ENCODE measurements around the gene FLAD1.

DNA sequence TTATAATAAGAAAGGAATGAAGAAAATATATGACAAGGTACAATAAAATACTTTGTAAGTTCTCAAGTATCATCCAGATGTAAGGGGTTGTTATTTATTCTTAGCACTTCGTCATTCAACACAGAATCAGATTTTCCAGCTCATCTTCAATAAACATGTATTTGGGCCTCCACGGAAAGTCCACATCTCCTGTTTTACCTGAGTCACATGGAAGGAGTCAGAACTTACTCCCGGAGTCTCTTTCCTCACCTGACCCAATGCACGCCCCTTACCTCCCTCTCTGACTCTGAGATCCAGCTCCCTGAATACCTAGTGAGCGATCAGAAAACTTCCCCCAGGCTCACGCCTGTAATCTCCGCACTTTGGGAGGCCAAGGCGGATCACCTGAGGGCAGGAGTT, 45.2 kb upstream of the FLAD1 start:
- TF ChIP-seq EZH2 (IDR thresholded peaks at IDR 0.05), result no peak
- no peak for TF ChIP-seq POLR2AphosphoS5 (IDR thresholded peaks at IDR 0.05; ENCODE audit: borderline replicate concordance, low read depth, low read length)
- no peak for TF ChIP-seq FOXP2 (optimal IDR thresholded peaks at IDR 0.05; ENCODE audit: control extremely low read depth, extremely low read length, insufficient read depth)

Measured in SK-N-MC (cell line).